K562 (cell line): Measurements from ENCODE around the gene LRRC39. TPM values are rescaled to one million over a fixed set of nuclear protein-coding genes. Genes with fewer than 3 reads are reported as not detected.

ENCODE experiments used
- BCL6 ChIP-seq: fragments of 250-450 bp; sonication (Bioruptor Pico); IDR thresholded peaks from 2 replicates; pipeline ENCODE4 v1.4.0; 2020
- EP400 ChIP-seq: fragments of 450-650 bp; IDR thresholded peaks from 2 replicates; pipeline ENCODE4 v1.6.1; 2017; ENCODE audit warnings: antibody characterized with exemption, mild to moderate bottlenecking, moderate library complexity
- PHF21A ChIP-seq: fragments of 450-650 bp; IDR thresholded peaks from 2 replicates; pipeline ENCODE4 v1.6.1; 2017; ENCODE audit warnings: low read depth, borderline replicate concordance
- PTRF ChIP-seq: fragments of 450-650 bp; IDR thresholded peaks from 2 replicates; pipeline ENCODE4 v1.6.1; 2016; ENCODE audit warnings: mild to moderate bottlenecking, missing genetic modification characterization, missing compliant biosample characterization
- RAD21 ChIP-seq, 2 experiments: fragments of 250-450 bp in 1 of 2; fragments of 450-650 bp in 1 of 2; sonication (Bioruptor Pico) in 1 of 2; formaldehyde crosslinking in 1 of 2; IDR thresholded peaks in 1 of 2; conservative IDR thresholded peaks in 1 of 2; 2 replicates each; pipeline versions ENCODE4 v1.4.0 to v1.8.0; 2020 to 2022; ENCODE audit warnings: mild to moderate bottlenecking in 2 of 2, moderate library complexity in 1 of 2
- RBM15 ChIP-seq: fragments of 200-400 bp; formaldehyde crosslinking; IDR thresholded peaks from 2 replicates; pipeline ENCODE4 v1.6.1; 2018; ENCODE audit warnings: mild to moderate bottlenecking, low read length, moderate library complexity; ENCODE audit not compliant: insufficient read depth
- RCOR1 ChIP-seq, 2 experiments: IDR thresholded peaks; 2 replicates each; pipeline ENCODE4 v1.6.1; 2012; ENCODE audit warnings: low read depth in 2 of 2, low read length in 2 of 2, borderline replicate concordance in 1 of 2, improper control_type of control experiment in 1 of 2
- SMAD4 ChIP-seq: fragments of 250-450 bp; sonication (Bioruptor Pico); conservative IDR thresholded peaks from 2 replicates; pipeline ENCODE4 v1.8.0; 2021; ENCODE audit warnings: inconsistent platforms, mild to moderate bottlenecking, moderate library complexity
- ZKSCAN1 ChIP-seq: fragments of 150-350 bp; IDR thresholded peaks from 2 replicates; pipeline ENCODE4 v1.6.1; 2016; ENCODE audit warnings: low read depth, low read length
- ZNF77 ChIP-seq: fragments of 250-450 bp; sonication (Bioruptor Pico); IDR thresholded peaks from 2 replicates; pipeline ENCODE4 v1.5.0; 2020
- polyA plus RNA-seq, 8 experiments: library from polyadenylated mRNA; depleted of rRNA in 4 of 8; stranded (reverse) in 5 of 8; unstranded in 3 of 8; fragments of >200 nt; fragmentation: Nextera tagmentation in 2 of 8; fragmentation: Illumina TruSeq in 1 of 8; extraction: Ambion mirVana in 2 of 8; extraction: Trizol in 1 of 8; gene quantifications; 2 replicates each; pipeline versions ENCODE4 v1.2.1 to v1.2.3, GENCODE V29; 2011 to 2014; ENCODE audit warnings: inconsistent platforms in 1 of 8, missing spikeins in 1 of 8
- total RNA-seq, 7 experiments: library from RNA; depleted of rRNA in 6 of 7; stranded (reverse); fragments of >200 nt in 6 of 7; fragmentation: Illumina TruSeq in 2 of 7; extraction: Trizol in 2 of 7; gene quantifications; 2 replicates each; pipeline versions ENCODE4 v1.2.1 to v1.2.3, GENCODE V29; 2011 to 2021; ENCODE audit warnings: low replicate concordance in 1 of 7
- TF ChIP-seq, protein P1 (sequence below), 3 experiments: fragments of 200-800 bp in 1 of 3; sonication (Bioruptor generic) in 1 of 3; sonication (generic) in 1 of 3; formaldehyde crosslinking in 1 of 3; IDR thresholded peaks; 2 replicates each; pipeline versions ENCODE4 v1.6.1 to v1.8.0; 2016 to 2022; ENCODE audit warnings: mild to moderate bottlenecking in 2 of 3, missing compliant biosample characterization in 2 of 3, missing genetic modification characterization in 2 of 3, missing genetic modification reagents in 1 of 3
- TF ChIP-seq, protein P2 (sequence below): sonication (generic); formaldehyde crosslinking; IDR thresholded peaks from 2 replicates; pipeline ENCODE4 v1.8.1; 2023; ENCODE audit warnings: mild to moderate bottlenecking, missing genetic modification reagents, moderate library complexity
- TF ChIP-seq, protein P3 (sequence below), 2 experiments: fragments of 250-450 bp in 1 of 2; fragments of 450-650 bp in 1 of 2; sonication (Bioruptor Pico) in 1 of 2; IDR thresholded peaks; 2 replicates each; pipeline versions ENCODE4 v1.6.1 to v1.8.0; 2016 to 2021; ENCODE audit warnings: mild to moderate bottlenecking in 2 of 2, moderate library complexity in 2 of 2, missing compliant biosample characterization in 1 of 2, missing genetic modification characterization in 1 of 2
- TF ChIP-seq, protein P4 (sequence below): fragments of 450-650 bp; formaldehyde crosslinking; IDR thresholded peaks from 2 replicates; pipeline ENCODE4 v1.4.0; 2022; ENCODE audit warnings: missing genetic modification characterization
- TF ChIP-seq, protein P5 (sequence below): fragments of 250-450 bp; sonication (Bioruptor Pico); IDR thresholded peaks from 2 replicates; pipeline ENCODE4 v1.5.0; 2020; ENCODE audit warnings: mild to moderate bottlenecking
- TF ChIP-seq, protein P6 (sequence below): sonication (generic); formaldehyde crosslinking; IDR thresholded peaks from 2 replicates; pipeline ENCODE4 v1.8.1; 2023; ENCODE audit warnings: mild to moderate bottlenecking, missing genetic modification reagents

LRRC39 gene
- total and polyA plus RNA-seq, 9 of the 15 experiments (the other 6 are each of a cell fraction or from before 2014, with no cell fraction given) = 1.00 to 3.1 (median 1.3) TPM

DNA sequence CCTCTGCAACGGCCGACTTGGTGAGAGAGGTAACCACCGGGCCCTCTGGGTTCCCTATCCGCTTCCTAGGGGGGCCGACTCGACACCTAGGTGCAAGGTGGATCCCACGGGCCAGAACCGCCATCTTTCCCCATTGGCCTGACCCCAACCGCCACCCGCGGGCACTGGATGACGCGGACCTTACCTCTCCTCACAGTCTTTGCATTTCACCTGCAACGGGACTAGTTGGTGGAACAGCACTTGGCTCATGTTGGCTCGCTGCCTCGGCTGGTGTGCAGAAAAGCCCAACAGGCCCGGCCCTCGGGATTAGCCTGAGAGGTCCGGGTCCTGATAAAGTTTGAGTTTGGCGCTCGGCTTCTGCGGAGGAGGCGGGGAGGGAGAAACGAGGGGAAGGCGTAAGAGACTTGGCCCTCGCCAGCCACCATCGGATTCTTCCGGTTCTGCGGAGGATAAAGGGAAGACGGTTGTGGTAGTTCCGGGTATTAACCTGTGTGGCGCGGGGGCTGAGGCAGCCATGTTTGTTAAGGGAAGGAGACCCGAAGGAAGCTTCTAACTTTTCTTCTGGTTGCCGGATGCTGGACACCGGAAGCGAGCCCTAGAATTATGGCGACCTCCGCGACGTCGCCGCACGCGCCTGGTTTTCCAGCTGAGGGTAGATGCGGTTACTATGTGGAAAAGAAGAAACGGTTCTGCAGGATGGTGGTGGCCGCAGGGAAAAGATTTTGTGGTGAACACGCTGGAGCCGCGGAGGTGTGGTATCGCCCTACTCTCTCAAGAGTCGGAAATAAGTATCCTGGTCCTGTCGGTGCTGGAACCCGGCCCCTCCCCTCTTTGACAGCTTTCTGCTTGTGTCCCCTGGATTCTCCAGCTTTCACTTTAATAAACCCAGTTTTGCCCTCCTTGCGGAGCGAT, 45.2 kb downstream of the LRRC39 start, which contains the start of the genes SASS6 and TRMT13 (continued):
- TF ChIP-seq, protein P1, sequence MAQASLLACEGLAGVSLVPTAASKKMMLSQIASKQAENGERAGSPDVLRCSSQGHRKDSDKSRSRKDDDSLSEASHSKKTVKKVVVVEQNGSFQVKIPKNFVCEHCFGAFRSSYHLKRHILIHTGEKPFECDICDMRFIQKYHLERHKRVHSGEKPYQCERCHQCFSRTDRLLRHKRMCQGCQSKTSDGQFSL (CRISPR knock-in tag; IDR thresholded peaks at IDR 0.05) = peak; percentile 54; the same call in 1 of the 2 replicates
- TF ChIP-seq, protein P1 (tag; IDR thresholded peaks at IDR 0.05) = no peak
- TF ChIP-seq BCL6 (CRISPR knock-in tag) (no peak), EP400 (peak; percentile 92), ZKSCAN1 (no peak; the same call in none of the 2 replicates), PTRF (tag) (no peak), RCOR1 (IDR thresholded peaks at IDR 0.05; ENCODE audit: borderline replicate concordance in 1 of 2, low read depth in 2 of 2, low read length in 2 of 2) (peak; percentile 24 to 73; a peak in 3 of 4 replicates), RAD21 (CRISPR knock-in tag; conservative IDR thresholded peaks at IDR 0.05 in 1 of 2, IDR thresholded peaks at IDR 0.05 in 1 of 2) (no peak; a peak in 1 of 4 replicates), RBM15 (no peak), PHF21A (no peak; the same call in 1 of the 2 replicates), SMAD4 (CRISPR knock-in tag) (no peak), ZNF77 (no peak)
- TF ChIP-seq, protein P2, sequence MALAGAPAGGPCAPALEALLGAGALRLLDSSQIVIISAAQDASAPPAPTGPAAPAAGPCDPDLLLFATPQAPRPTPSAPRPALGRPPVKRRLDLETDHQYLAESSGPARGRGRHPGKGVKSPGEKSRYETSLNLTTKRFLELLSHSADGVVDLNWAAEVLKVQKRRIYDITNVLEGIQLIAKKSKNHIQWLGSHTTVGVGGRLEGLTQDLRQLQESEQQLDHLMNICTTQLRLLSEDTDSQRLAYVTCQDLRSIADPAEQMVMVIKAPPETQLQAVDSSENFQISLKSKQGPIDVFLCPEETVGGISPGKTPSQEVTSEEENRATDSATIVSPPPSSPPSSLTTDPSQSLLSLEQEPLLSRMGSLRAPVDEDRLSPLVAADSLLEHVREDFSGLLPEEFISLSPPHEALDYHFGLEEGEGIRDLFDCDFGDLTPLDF (CRISPR knock-in tag) = peak; percentile 94
- TF ChIP-seq, protein P3, sequence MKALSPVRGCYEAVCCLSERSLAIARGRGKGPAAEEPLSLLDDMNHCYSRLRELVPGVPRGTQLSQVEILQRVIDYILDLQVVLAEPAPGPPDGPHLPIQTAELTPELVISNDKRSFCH (CRISPR knock-in tag; IDR thresholded peaks at IDR 0.05) = no peak
- TF ChIP-seq, protein P3 (tag; IDR thresholded peaks at IDR 0.05) = no peak
- TF ChIP-seq, protein P4, sequence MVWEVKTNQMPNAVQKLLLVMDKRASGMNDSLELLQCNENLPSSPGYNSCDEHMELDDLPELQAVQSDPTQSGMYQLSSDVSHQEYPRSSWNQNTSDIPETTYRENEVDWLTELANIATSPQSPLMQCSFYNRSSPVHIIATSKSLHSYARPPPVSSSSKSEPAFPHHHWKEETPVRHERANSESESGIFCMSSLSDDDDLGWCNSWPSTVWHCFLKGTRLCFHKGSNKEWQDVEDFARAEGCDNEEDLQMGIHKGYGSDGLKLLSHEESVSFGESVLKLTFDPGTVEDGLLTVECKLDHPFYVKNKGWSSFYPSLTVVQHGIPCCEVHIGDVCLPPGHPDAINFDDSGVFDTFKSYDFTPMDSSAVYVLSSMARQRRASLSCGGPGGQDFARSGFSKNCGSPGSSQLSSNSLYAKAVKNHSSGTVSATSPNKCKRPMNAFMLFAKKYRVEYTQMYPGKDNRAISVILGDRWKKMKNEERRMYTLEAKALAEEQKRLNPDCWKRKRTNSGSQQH (CRISPR knock-in tag) = 0 out of 2 replicates have a peak, but pooled peaks have one; percentile 56
- TF ChIP-seq, protein P5, sequence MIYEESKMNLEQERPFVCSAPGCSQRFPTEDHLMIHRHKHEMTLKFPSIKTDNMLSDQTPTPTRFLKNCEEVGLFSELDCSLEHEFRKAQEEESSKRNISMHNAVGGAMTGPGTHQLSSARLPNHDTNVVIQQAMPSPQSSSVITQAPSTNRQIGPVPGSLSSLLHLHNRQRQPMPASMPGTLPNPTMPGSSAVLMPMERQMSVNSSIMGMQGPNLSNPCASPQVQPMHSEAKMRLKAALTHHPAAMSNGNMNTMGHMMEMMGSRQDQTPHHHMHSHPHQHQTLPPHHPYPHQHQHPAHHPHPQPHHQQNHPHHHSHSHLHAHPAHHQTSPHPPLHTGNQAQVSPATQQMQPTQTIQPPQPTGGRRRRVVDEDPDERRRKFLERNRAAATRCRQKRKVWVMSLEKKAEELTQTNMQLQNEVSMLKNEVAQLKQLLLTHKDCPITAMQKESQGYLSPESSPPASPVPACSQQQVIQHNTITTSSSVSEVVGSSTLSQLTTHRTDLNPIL (CRISPR knock-in tag) = no peak
- TF ChIP-seq, protein P6, sequence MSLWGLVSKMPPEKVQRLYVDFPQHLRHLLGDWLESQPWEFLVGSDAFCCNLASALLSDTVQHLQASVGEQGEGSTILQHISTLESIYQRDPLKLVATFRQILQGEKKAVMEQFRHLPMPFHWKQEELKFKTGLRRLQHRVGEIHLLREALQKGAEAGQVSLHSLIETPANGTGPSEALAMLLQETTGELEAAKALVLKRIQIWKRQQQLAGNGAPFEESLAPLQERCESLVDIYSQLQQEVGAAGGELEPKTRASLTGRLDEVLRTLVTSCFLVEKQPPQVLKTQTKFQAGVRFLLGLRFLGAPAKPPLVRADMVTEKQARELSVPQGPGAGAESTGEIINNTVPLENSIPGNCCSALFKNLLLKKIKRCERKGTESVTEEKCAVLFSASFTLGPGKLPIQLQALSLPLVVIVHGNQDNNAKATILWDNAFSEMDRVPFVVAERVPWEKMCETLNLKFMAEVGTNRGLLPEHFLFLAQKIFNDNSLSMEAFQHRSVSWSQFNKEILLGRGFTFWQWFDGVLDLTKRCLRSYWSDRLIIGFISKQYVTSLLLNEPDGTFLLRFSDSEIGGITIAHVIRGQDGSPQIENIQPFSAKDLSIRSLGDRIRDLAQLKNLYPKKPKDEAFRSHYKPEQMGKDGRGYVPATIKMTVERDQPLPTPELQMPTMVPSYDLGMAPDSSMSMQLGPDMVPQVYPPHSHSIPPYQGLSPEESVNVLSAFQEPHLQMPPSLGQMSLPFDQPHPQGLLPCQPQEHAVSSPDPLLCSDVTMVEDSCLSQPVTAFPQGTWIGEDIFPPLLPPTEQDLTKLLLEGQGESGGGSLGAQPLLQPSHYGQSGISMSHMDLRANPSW (CRISPR knock-in tag) = 0 out of 2 replicates have a peak, but pooled peaks have one; percentile 81
